PC-3 (cell line): ENCODE measurements around the gene BSG. TPM values are rescaled to one million over a fixed set of nuclear protein-coding genes. Genes with fewer than 3 reads are reported as not detected.

Source experiments
- ATAC-seq: fragments of 200-7000 bp; cut with Tn5 transposase; 2 replicates; pipeline ENCODE4 v1.9.1; 2020; ENCODE audit warnings: mild to moderate bottlenecking, moderate library complexity
- BruUV-seq: library from RNA; stranded (reverse); fragments of 400-500 nt; replicated peaks from 2 replicates; lab custom pipeline; 2021; lab: Mats Ljungman, UMichigan
- CTCF ChIA-PET: fragments of 300-600 bp; sonication (Branson Sonifier 250); formaldehyde crosslinking; loops from one replicate; lab custom pipeline; 2022; ENCODE audit warnings: antibody characterized with exemption; lab: Charles Lee
- POLR2A ChIA-PET: fragments of 300-600 bp; sonication (Branson Sonifier 250); formaldehyde crosslinking; loops from one replicate; lab custom pipeline; 2022; ENCODE audit warnings: antibody characterized with exemption; ENCODE audit not compliant: unreplicated experiment; lab: Charles Lee
- DNase-seq: peaks from one replicate; pipeline ENCODE4 v3.0.0-alpha.2; 2015
- H2AFZ ChIP-seq: fragments of 300-600 bp; sonication (generic); 2 replicates; pipeline ENCODE4 v1.6.0; 2016; ENCODE audit warnings: antibody characterized with exemption, low read length
- H3F3A ChIP-seq: fragments of 300-600 bp; sonication (generic); one replicate; pipeline ENCODE4 v1.6.0; 2017; ENCODE audit warnings: antibody characterized with exemption, low read length, control low read depth, mild to moderate bottlenecking; ENCODE audit not compliant: unreplicated experiment
- H3K27ac ChIP-seq: fragments of 300-600 bp; sonication (generic); 2 replicates; pipeline ENCODE4 v1.5.1; 2016; ENCODE audit warnings: mild to moderate bottlenecking, low read length
- H3K27me3 ChIP-seq: fragments of 300-600 bp; sonication (generic); 2 replicates; pipeline ENCODE4 v1.6.1; 2016; ENCODE audit warnings: low read length, mixed read lengths
- H3K36me3 ChIP-seq: fragments of 300-600 bp; sonication (generic); 2 replicates; pipeline ENCODE4 v1.6.1; 2016; ENCODE audit warnings: low read depth, mixed run types, low read length, mixed read lengths
- H3K4me1 ChIP-seq: fragments of 300-600 bp; sonication (generic); 2 replicates; pipeline ENCODE4 v1.5.1; 2016; ENCODE audit warnings: low read length; ENCODE audit not compliant: insufficient read depth
- H3K4me2 ChIP-seq: fragments of 300-600 bp; sonication (generic); 2 replicates; pipeline ENCODE4 v1.6.0; 2016; ENCODE audit warnings: low read length
- H3K4me3 ChIP-seq: fragments of 300-600 bp; sonication (generic); 2 replicates; pipeline ENCODE4 v1.5.1; 2016; ENCODE audit warnings: mild to moderate bottlenecking, low read length, mixed read lengths
- H3K79me2 ChIP-seq: fragments of 300-600 bp; sonication (generic); 2 replicates; pipeline ENCODE4 v1.6.1; 2017; ENCODE audit warnings: low read length, mixed read lengths
- H3K9ac ChIP-seq: fragments of 300-600 bp; sonication (generic); 2 replicates; pipeline ENCODE4 v1.6.0; 2016; ENCODE audit warnings: mild to moderate bottlenecking, low read length
- H3K9me2 ChIP-seq: fragments of 300-600 bp; sonication (generic); replicated peaks from 2 replicates; pipeline ENCODE4 v1.6.1; 2016; ENCODE audit warnings: mixed run types, low read length, mixed read lengths
- H3K9me3 ChIP-seq: fragments of 300-600 bp; sonication (generic); 2 replicates; pipeline ENCODE4 v1.6.1; 2016; ENCODE audit warnings: low read length, mixed read lengths
- H4K20me1 ChIP-seq: fragments of 300-600 bp; sonication (generic); 2 replicates; pipeline ENCODE4 v1.6.1; 2016; ENCODE audit warnings: low read length, mixed read lengths
- CTCF ChIP-seq: fragments of 300-600 bp; sonication (generic); conservative IDR thresholded peaks from 2 replicates; pipeline ENCODE4 v1.5.1; 2017; ENCODE audit warnings: antibody characterized with exemption, low read depth, mild to moderate bottlenecking, low read length
- EZH2 ChIP-seq: fragments of 300-600 bp; sonication (generic); IDR thresholded peaks from one replicate; pipeline ENCODE4 v1.6.1; 2017; ENCODE audit warnings: antibody characterized with exemption, mild to moderate bottlenecking, low read length; ENCODE audit not compliant: unreplicated experiment
- EZH2phosphoT487 ChIP-seq: fragments of 300-600 bp; sonication (generic); IDR thresholded peaks from 2 replicates; pipeline ENCODE4 v1.6.1; 2018; ENCODE audit warnings: mild to moderate bottlenecking, antibody characterized with exemption, low read length, borderline replicate concordance
- intact Hi-C: fragments of 100-400 bp; cut with micrococcal nuclease; formaldehyde crosslinking; loops from 2 replicates; pipeline ENCODE4 v1.9.0; 2023
- total RNA-seq: library from RNA; depleted of rRNA; stranded (reverse); fragments of >200 nt; gene quantifications from 2 replicates; pipeline ENCODE4 v1.2.3, GENCODE V29; 2014

BSG gene
- total RNA-seq, 1 experiment from 2014 or later = 458 TPM

DNA sequence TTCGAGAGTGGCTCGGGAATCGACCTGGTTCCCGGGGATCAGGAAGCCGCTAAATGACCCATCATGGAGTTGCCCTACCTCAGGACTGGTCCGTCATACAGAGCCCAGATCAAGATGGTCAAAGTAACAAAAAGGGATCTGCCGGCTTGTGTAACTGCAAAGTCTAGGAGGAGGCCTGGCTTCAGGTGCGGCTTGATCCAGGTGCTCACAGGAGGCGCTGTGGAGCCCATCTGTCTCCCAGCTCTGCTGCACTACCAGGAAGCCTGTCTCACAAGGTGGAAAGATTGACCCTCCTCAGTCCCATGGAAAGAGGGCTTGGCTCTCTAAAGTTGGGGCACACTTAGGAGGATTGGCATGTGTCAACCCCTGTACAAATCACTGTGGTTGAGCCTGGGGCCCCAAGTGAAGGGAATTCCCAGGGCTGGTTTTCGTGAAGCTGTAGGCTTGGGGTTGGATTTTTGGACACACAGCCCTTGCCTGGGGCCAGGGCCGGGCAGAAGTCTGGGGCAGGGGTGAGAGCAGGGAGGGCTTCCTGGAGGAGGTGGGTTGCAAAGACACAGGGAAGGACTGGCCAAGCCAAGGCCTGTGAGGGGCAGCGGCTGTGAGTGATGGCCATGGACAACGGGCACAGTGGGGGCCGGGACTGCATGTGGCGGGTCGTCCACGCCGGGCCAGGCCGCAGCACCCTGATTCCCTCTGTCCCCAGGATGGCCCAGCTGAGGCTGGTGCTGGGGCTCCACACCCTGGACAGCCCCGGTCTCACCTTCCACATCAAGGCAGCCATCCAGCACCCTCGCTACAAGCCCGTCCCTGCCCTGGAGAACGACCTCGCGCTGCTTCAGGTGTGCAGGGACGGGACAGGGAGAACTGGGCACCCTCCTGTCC is 24.3 kb upstream of the BSG start:
- Histone ChIP-seq H3K4me1 (no peaks in the 10 kb centered on the region; the same call in 1 of the 2 replicates), H3K36me3 (no peaks in the 10 kb centered on the region), H3K27ac (no peak overlapping the region), H3K9me2 (no peaks in the 10 kb centered on the region), H4K20me1 (no peaks in the 10 kb centered on the region), H3K4me2 (no peak overlapping the region), H3K79me2 (no peaks in the 10 kb centered on the region), H3K27me3 (no peaks in the 10 kb centered on the region), H3K4me3 (no peak overlapping the region), H3F3A (no peaks in the 10 kb centered on the region), H3K9me3 (no peaks in the 10 kb centered on the region), H2AFZ (no peak overlapping the region), H3K9ac (no peak overlapping the region)
- TF ChIP-seq EZH2phosphoT487 (no peak), CTCF (no peak), EZH2 (no peak)
- ATAC-seq = no peak; the same call in 1 of the 2 replicates
- no TSS peak for BruUV-seq
- ChIA-PET POLR2A (no interaction called here), CTCF (interaction anchor here (0.5 to 1.0 kb wide), 2 partner anchors 13 to 27 kb away, joined by 3 read pairs; no protein-coding TSS in a partner anchor)
- DNase-seq = no peak
- intact Hi-C loops = no loop called here

DNA sequence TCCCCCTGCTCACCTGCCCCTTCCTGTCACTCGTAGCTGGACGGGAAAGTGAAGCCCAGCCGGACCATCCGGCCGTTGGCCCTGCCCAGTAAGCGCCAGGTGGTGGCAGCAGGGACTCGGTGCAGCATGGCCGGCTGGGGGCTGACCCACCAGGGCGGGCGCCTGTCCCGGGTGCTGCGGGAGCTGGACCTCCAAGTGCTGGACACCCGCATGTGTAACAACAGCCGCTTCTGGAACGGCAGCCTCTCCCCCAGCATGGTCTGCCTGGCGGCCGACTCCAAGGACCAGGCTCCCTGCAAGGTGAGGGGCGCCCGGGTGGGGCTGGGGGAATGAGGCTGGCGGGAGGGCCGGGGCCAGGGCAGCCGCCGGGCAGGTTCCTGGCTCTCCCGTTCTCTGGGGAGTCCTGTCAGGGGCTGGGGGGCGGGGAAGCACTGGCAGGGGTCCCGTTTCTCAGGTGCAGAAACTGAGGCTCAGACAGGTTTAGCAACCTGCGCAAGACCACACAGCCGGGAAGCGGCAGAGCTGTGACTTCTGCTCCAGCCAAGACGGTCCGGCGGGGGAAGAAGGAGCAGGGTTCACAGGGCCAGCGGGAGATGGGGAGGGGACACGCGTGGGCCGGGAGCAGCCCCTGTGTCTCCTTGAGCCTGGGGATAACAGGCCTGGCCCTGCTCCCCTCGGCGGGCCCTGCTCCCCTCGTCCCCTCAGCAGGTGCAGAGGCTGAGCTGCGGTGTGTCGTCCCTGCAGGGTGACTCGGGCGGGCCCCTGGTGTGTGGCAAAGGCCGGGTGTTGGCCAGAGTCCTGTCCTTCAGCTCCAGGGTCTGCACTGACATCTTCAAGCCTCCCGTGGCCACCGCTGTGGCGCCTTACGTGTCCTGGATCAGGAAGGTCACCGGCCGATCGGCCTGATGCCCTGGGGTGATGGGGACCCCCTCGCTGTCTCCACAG is 23.2 kb upstream of the BSG start:
- Histone ChIP-seq H3F3A (no peaks in the 10 kb centered on the region), H3K4me2 (no peak overlapping the region), H3K79me2 (no peaks in the 10 kb centered on the region), H3K9me3 (no peaks in the 10 kb centered on the region), H3K27me3 (no peaks in the 10 kb centered on the region), H3K4me3 (no peak overlapping the region), H3K27ac (no peak overlapping the region), H3K36me3 (no peaks in the 10 kb centered on the region), H3K9ac (no peak overlapping the region), H2AFZ (no peak overlapping the region), H4K20me1 (no peaks in the 10 kb centered on the region), H3K4me1 (no peaks in the 10 kb centered on the region; the same call in 1 of the 2 replicates), H3K9me2 (no peaks in the 10 kb centered on the region)
- DNase-seq (no peak), ATAC-seq (no peak)
- no peak for TF ChIP-seq EZH2
- no peak for TF ChIP-seq EZH2phosphoT487
- no peak; the same call in 1 of the 2 replicates for TF ChIP-seq CTCF
- ChIA-PET CTCF (interaction anchor here (0.5 to 1.0 kb wide), 2 partner anchors 14 to 26 kb away, joined by 3 read pairs; no protein-coding TSS in a partner anchor), POLR2A (no interaction called here)
- intact Hi-C loops = no loop called here
- no TSS peak for BruUV-seq
